ENCODE measurements around the gene FOLR1.

- TF ChIP-seq CTCF (IDR thresholded peaks at IDR 0.05) (no peak), POLR2AphosphoS5 (IDR thresholded peaks at IDR 0.05) (no peak)
Observed at GRCh38 chr11:72179804-72180396, 12.0 kb upstream of the FOLR1 start.

All from esophagus muscularis mucosa (tissue), 3 donors.